Psoas muscle (tissue), 8 donors: ENCODE data around the gene GCK. TPM values are rescaled to one million over a fixed set of nuclear protein-coding genes. Genes with fewer than 3 reads are reported as not detected.
A peak's percentile ranks its signal among the peaks of the same experiment; 100 is the strongest.
"Not testable (repeated sequence)": the region's sequence is repeated elsewhere in the genome, so short reads cannot be mapped to it uniquely, and the experiment has no call there.

Experiments used
- ATAC-seq, 4 donors: fragments of 200-7000 bp; cut with Tn5 transposase; one replicate each; pipeline ENCODE4 v1.9.1; 2020; ENCODE audit warnings: moderate library complexity in 3 of 4, mild to moderate bottlenecking in 2 of 4
- DNase-seq, 2 donors: peaks; one replicate each; pipeline ENCODE4 v3.0.0-alpha.2; 2020
- H3K27ac ChIP-seq: fragments of 200-600 bp; one replicate; pipeline ENCODE4 v1.8.0; 2022
- H3K27me3 ChIP-seq, 3 donors: fragments of 200-600 bp in 1 of 3; one replicate each; pipeline versions ENCODE4 v1.6.1 to v1.8.0; 2013 to 2022; ENCODE audit warnings: low read length in 2 of 3, mild to moderate bottlenecking in 2 of 3, moderate library complexity in 1 of 3; ENCODE audit not compliant: insufficient read depth in 3 of 3
- H3K36me3 ChIP-seq, 2 donors: fragments of 200-600 bp in 1 of 2; one replicate each; pipeline versions ENCODE4 v1.6.1 to v1.8.0; 2013 to 2022; ENCODE audit warnings: low read depth in 1 of 2, mild to moderate bottlenecking in 1 of 2, moderate library complexity in 1 of 2; ENCODE audit not compliant: insufficient read depth in 1 of 2
- H3K4me1 ChIP-seq: fragments of 200-600 bp; one replicate; pipeline ENCODE4 v1.8.0; 2022
- H3K4me3 ChIP-seq: fragments of 200-600 bp; one replicate; pipeline ENCODE4 v1.8.0; 2022; ENCODE audit warnings: mild to moderate bottlenecking
- H3K9me3 ChIP-seq: fragments of 200-600 bp; one replicate; pipeline ENCODE4 v1.8.0; 2022
- CTCF ChIP-seq: fragments of 200-600 bp; IDR thresholded peaks from one replicate; pipeline ENCODE4 v1.8.0; 2022; ENCODE audit warnings: antibody characterized with exemption
- WGBS, 3 donors: extraction: QIAGEN DNeasy Blood & Tissue Kit; methylation state at CpG; one replicate each; pipeline versions ENCODE4 v1.1.6 to v1.1.7; 2013; 5-methylcytosine and 5-hydroxymethylcytosine counted together
- intact Hi-C, 2 donors: fragments of 100-400 bp; cut with DNase I; formaldehyde crosslinking; loops; one replicate each; pipeline versions ENCODE4 v1.11.0 to v1.14.2; 2022
- polyA plus RNA-seq, 3 donors: library from polyadenylated mRNA; stranded (reverse); fragments of 200-250 nt; gene quantifications; one replicate each; pipeline ENCODE4 v1.2.3, GENCODE V29; 2013
- total RNA-seq, 4 donors: library from RNA; stranded (reverse); fragmentation: NEBNext Ultra II Directional in 2 of 4; extraction: Animal tissue kit (Norgen Biotek cat#: 25700) in 2 of 4; gene quantifications; one replicate each; pipeline versions ENCODE4 v1.2.1 to v1.2.4, GENCODE V29; 2021 to 2023
- donor health status: healthy with polysubstance abuse.
- donor health status: DM: no; HTN: no; CAD: no; lungs with moderate emphysema.
- donor health status: Bipolar disorder and iron deficiency.
- donor health status: healthy.
- donor health status: DM: yes; HTN: yes; CAD: no.
- donor health status: DM: no; HTN: no; CAD: no.
- donor health status: DM: no; HTN: no; CAD: no.
- donor health status: DM: yes; HTN: yes; CAD: no.

The GCK gene
- total and polyA plus RNA-seq, 7 donors = 0.07 to 0.11 (median 0.08) TPM; not detected in 4

- ATAC-seq (peak; percentile 48 to 78 (median 70)), DNase-seq (peak in 1 of 2 donors; percentile 40)
- H3K4me1 ChIP-seq = peaks cover 8% of the 10 kb centered on the region
- intact Hi-C loops = no loop called here
- peak overlapping the region; percentile 50 for H3K27ac ChIP-seq
- 36 to 59% (median 48%) methylated on average over 2 of the region's 2 CpGs for WGBS, 3 donors
- TF ChIP-seq CTCF = no peak
- H3K27me3 ChIP-seq = no peaks in the 10 kb centered on the region
- H3K4me3 ChIP-seq = no peak overlapping the region
- H3K36me3 ChIP-seq = no peaks in the 10 kb centered on the region
- no peaks in the 10 kb centered on the region for H3K9me3 ChIP-seq
Measured at GRCh38 chr7:44132039-44132438, 57.2 kb downstream of the GCK start.

- Histone ChIP-seq H3K4me1 (peaks cover 8% of the 10 kb centered on the region), H3K9me3 (no peaks in the 10 kb centered on the region), H3K27me3 (no peaks in the 10 kb centered on the region), H3K27ac (peak overlapping the region; percentile 50), H3K36me3 (no peaks in the 10 kb centered on the region), H3K4me3 (no peak overlapping the region)
- 53 to 59% (median 59%) methylated on average over 12 of the region's 12 CpGs for WGBS, 3 donors
- TF ChIP-seq CTCF = no peak
- peak; percentile 49 to 77 (median 72) for ATAC-seq
- intact Hi-C loops = no loop called here
- DNase-seq = peak in 1 of 2 donors; percentile 11
Measured at GRCh38 chr7:44131173-44132029, 57.8 kb downstream of the GCK start.

DNA sequence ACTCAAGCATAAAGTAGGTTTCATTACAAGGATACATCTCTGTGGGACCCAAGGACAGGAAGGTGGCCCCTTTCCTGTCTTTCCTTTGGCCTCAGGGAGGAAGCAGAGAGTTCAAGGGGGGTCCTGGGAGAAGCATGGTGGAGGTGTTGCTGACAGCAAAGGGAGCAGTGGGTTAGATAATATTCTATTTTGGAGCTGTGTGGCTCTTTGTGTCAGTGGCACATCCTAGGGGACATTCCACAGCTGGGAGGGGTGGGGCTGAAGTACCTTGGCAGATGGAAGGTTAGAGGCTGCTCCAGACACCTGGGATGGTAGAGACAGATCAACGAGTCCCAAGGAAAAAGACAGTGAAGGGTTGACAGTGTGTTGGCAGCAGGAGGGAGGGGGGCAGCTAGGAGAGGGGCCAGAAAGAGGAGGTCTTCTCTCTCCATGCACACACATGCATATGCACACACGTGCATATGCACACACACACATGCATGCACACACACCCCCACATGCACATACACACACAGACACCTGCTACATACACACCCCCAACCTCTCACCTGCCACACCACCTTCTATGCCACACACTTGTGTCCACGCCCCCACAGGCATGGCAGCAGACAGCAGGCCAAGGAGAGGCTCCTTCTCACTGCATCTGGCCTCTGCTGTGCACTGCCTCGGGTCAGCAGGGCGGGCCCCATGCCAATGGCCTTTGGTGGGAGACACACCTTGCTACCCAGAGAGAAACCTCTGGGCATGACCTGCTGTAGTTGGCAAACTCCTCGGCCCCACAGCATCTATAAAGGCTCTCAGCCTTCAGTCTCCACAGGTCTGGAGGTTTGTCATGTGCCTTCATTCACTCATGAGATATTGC lies 60.3 kb downstream of the GCK start:
- intact Hi-C loops = no loop called here
- H3K4me1 ChIP-seq = peaks cover 8% of the 10 kb centered on the region
- no peak overlapping the region for H3K27ac ChIP-seq
- peak in 1 of 4 donors; percentile 48 for ATAC-seq
- no peak overlapping the region for H3K4me3 ChIP-seq
- TF ChIP-seq CTCF = no peak
- no peaks in the 10 kb centered on the region for H3K27me3 ChIP-seq
- no peaks in the 10 kb centered on the region for H3K9me3 ChIP-seq
- 67 to 75% (median 72%) methylated on average over 6 of the region's 6 CpGs for WGBS, 3 donors
- peak in 1 of 2 donors; percentile 35 for DNase-seq
- H3K36me3 ChIP-seq = no peaks in the 10 kb centered on the region

DNA sequence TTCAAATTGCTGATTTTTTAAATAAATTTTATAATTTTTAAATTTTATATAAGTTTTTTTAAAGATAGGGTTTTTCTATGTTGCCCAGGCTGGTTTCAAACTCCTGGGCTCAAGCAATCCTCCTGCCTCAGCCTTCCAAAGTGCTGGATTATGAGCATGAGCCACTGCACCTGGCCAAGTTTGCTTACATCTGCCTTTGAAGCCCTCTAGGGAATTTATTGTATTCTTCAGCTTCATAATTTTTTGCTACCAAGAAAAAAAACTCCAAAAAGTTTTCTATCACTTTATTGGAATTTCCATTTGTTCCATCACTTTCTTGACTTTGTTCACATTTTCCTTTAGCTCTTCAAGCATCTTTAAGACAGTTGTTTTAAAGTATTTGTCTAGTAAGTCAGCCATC lies 62.1 kb downstream of the GCK start:
- Histone ChIP-seq H3K4me3 (no peak overlapping the region), H3K27ac (no peak overlapping the region), H3K4me1 (peaks cover 9% of the 10 kb centered on the region), H3K27me3 (no peaks in the 10 kb centered on the region), H3K9me3 (no peaks in the 10 kb centered on the region), H3K36me3 (no peaks in the 10 kb centered on the region)
- no peak for DNase-seq
- intact Hi-C loops = no loop called here
- no peak for TF ChIP-seq CTCF
- ATAC-seq = no peak

DNA sequence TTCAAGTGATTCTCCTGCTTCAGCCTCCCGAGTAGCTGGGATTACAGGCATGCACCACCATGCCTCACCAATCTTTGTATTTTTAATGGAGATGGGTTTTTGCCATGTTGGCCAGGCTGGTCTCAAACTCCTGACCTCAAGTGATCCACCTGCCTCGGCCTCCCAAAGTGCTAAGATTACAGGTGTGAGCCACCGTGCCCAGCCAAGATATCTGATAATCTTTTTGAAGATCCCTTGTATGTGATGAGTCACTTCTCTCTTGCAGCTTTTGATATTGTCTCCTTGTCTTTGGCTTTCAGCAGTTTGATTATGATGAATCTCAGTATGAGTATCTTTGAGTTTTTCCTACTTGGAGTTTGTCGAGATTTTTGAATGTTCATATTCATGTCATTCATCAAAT lies 62.7 kb downstream of the GCK start:
- ATAC-seq, H3K27ac ChIP-seq, H3K36me3 ChIP-seq, intact Hi-C loops, H3K27me3 ChIP-seq, H3K4me3 ChIP-seq, H3K9me3 ChIP-seq: not testable (repeated sequence)
- WGBS, 3 donors = 91 to 95% (median 91%) methylated on average over 4 of the region's 4 CpGs
- peaks cover 14% of the 10 kb centered on the region for H3K4me1 ChIP-seq
- peak in 1 of 2 donors; percentile 15 for DNase-seq
